Loucy (cell line): ENCODE measurements around the gene CTDSP2.

Experiments
- H2AFZ ChIP-seq: fragments of 200-600 bp; sonication (generic); 2 replicates; pipeline ENCODE4 v1.6.0; 2016; ENCODE audit warnings: antibody characterized with exemption, mild to moderate bottlenecking, low read length, moderate library complexity
- H3F3A ChIP-seq: fragments of 200-600 bp; 2 replicates; pipeline ENCODE4 v1.6.0; 2016; ENCODE audit warnings: antibody characterized with exemption, low read depth, mild to moderate bottlenecking
- H3K27me3 ChIP-seq: fragments of 200-600 bp; sonication (generic); 2 replicates; pipeline ENCODE4 v1.6.1; 2014; ENCODE audit warnings: low read length, mild to moderate bottlenecking; ENCODE audit not compliant: insufficient read depth, poor library complexity, severe bottlenecking
- H3K36me3 ChIP-seq: fragments of 200-600 bp; sonication (generic); 2 replicates; pipeline ENCODE4 v1.6.1; 2016; ENCODE audit warnings: low read length; ENCODE audit not compliant: insufficient read depth
- H3K4me1 ChIP-seq: fragments of 200-600 bp; sonication (generic); 2 replicates; pipeline ENCODE4 v1.5.1; 2014; ENCODE audit warnings: low read length, mild to moderate bottlenecking; ENCODE audit not compliant: insufficient read depth, poor library complexity, severe bottlenecking
- H3K4me2 ChIP-seq: fragments of 200-600 bp; sonication (generic); 2 replicates; pipeline ENCODE4 v1.6.0; 2014; ENCODE audit warnings: antibody characterized with exemption, low read length, low read depth, mild to moderate bottlenecking; ENCODE audit not compliant: poor library complexity, severe bottlenecking
- H3K4me3 ChIP-seq: fragments of 200-600 bp; sonication (generic); 2 replicates; pipeline ENCODE4 v1.5.1; 2014; ENCODE audit warnings: low read length, mild to moderate bottlenecking, mixed read lengths; ENCODE audit not compliant: poor library complexity, severe bottlenecking
- H3K79me2 ChIP-seq: fragments of 200-600 bp; sonication (generic); 2 replicates; pipeline ENCODE4 v1.6.1; 2014; ENCODE audit warnings: low read length; ENCODE audit not compliant: insufficient read depth
- H3K9ac ChIP-seq: fragments of 200-600 bp; sonication (generic); 2 replicates; pipeline ENCODE4 v1.6.0; 2014; ENCODE audit warnings: mild to moderate bottlenecking, low read depth, low read length, moderate library complexity; ENCODE audit not compliant: poor library complexity, severe bottlenecking
- H3K9me2 ChIP-seq: fragments of 200-600 bp; sonication (generic); replicated peaks from 2 replicates; pipeline ENCODE4 v1.6.1; 2016; ENCODE audit warnings: low read depth, low read length, mixed read lengths
- H3K9me3 ChIP-seq: fragments of 200-600 bp; sonication (generic); 2 replicates; pipeline ENCODE4 v1.6.1; 2014; ENCODE audit warnings: mild to moderate bottlenecking, antibody characterized with exemption, low read length, low read depth; ENCODE audit not compliant: insufficient read depth
- H4K20me1 ChIP-seq: fragments of 200-600 bp; sonication (generic); 2 replicates; pipeline ENCODE4 v1.6.0; 2014; ENCODE audit warnings: antibody characterized with exemption, low read length, mild to moderate bottlenecking; ENCODE audit not compliant: insufficient read depth, poor library complexity, severe bottlenecking
- CTCF ChIP-seq: fragments of 200-600 bp; sonication (generic); conservative IDR thresholded peaks from 2 replicates; pipeline ENCODE4 v1.5.1; 2014; ENCODE audit warnings: mild to moderate bottlenecking, antibody characterized with exemption, low read length
- EZH2phosphoT487 ChIP-seq: fragments of 200-600 bp; IDR thresholded peaks from 2 replicates; pipeline ENCODE4 v1.6.1; 2018; ENCODE audit warnings: antibody characterized with exemption, mild to moderate bottlenecking, moderate library complexity, borderline replicate concordance

The CTDSP2 gene

GRCh38 chr12:57777911-57778310, 68.6 kb downstream of the CTDSP2 start:
- TF ChIP-seq EZH2phosphoT487 (no peak), CTCF (no peak)
- peaks cover 9% of the 10 kb centered on the region for H3K79me2 ChIP-seq
- no peaks in the 10 kb centered on the region for H3K36me3 ChIP-seq
- H3K4me2 ChIP-seq = no peak overlapping the region
- H3K4me3 ChIP-seq = no peak overlapping the region
- no peak overlapping the region for H2AFZ ChIP-seq
- H3K9ac ChIP-seq = no peak overlapping the region
- no peaks in the 10 kb centered on the region for H3K9me3 ChIP-seq
- no peaks in the 10 kb centered on the region for H3K9me2 ChIP-seq
- peaks cover 2% of the 10 kb centered on the region for H4K20me1 ChIP-seq
- H3K27me3 ChIP-seq = no peaks in the 10 kb centered on the region
- peaks cover 18% of the 10 kb centered on the region for H3K4me1 ChIP-seq
- H3F3A ChIP-seq = no peaks in the 10 kb centered on the region

GRCh38 chr12:57777367-57777766, 69.2 kb downstream of the CTDSP2 start:
- no peak for TF ChIP-seq EZH2phosphoT487
- no peak for TF ChIP-seq CTCF
- no peak overlapping the region for H3K4me3 ChIP-seq

GRCh38 chr12:57776247-57776587, 70.3 kb downstream of the CTDSP2 start:
- Histone ChIP-seq H3K9me2 (no peaks in the 10 kb centered on the region), H3K4me2 (no peak overlapping the region), H3F3A (no peaks in the 10 kb centered on the region), H3K4me1 (peaks cover 9% of the 10 kb centered on the region), H3K27me3 (no peaks in the 10 kb centered on the region), H2AFZ (no peak overlapping the region), H3K4me3 (no peak overlapping the region), H3K79me2 (peaks cover 8% of the 10 kb centered on the region; the same call in 1 of the 2 replicates), H4K20me1 (no peaks in the 10 kb centered on the region), H3K9ac (no peak overlapping the region), H3K36me3 (no peaks in the 10 kb centered on the region), H3K9me3 (no peaks in the 10 kb centered on the region)
- TF ChIP-seq EZH2phosphoT487 = no peak
- TF ChIP-seq CTCF = no peak; the same call in 1 of the 2 replicates

More at GRCh38 chr12:57777367-57777766, 69.2 kb downstream of the CTDSP2 start:
- no peaks in the 10 kb centered on the region for H3K36me3 ChIP-seq
- H3K79me2 ChIP-seq = peaks cover 6% of the 10 kb centered on the region; the same call in 1 of the 2 replicates
- no peaks in the 10 kb centered on the region for H3F3A ChIP-seq
- no peak overlapping the region for H2AFZ ChIP-seq
- H4K20me1 ChIP-seq = no peaks in the 10 kb centered on the region
- H3K9me2 ChIP-seq = no peaks in the 10 kb centered on the region
- no peaks in the 10 kb centered on the region for H3K27me3 ChIP-seq
- peaks cover 17% of the 10 kb centered on the region for H3K4me1 ChIP-seq
- no peak overlapping the region for H3K4me2 ChIP-seq
- H3K9me3 ChIP-seq = no peaks in the 10 kb centered on the region
- no peak overlapping the region for H3K9ac ChIP-seq
